DMS53 treated with DMSO at 0.1 percent for 48 hours (cell line): ENCODE data around the gene TMEM208.
A peak's percentile ranks its signal among the peaks of the same experiment; 100 is the strongest.

Source experiments
- DNase-seq: peaks from one replicate; lab custom pipeline; 2025; ENCODE audit not compliant: unreplicated experiment; lab: John Stamatoyannopoulos, UW

Gene TMEM208

GRCh38 chr16:67248401-67249177 is 21.7 kb downstream of the TMEM208 start, which contains the start of gene SLC9A5:
TSS of gene SLC9A5 (plus strand) at chr16:67248979. CDS start at chr16:67249015, 36 bp downstream.
- DNase-seq: no peak

GRCh38 chr16:67249178-67250044 is 22.5 kb downstream of the TMEM208 start:
- DNase-seq: no peak

GRCh38 chr16:67250045-67250327 is 23.1 kb downstream of the TMEM208 start:
- DNase-seq: no peak

GRCh38 chr16:67252609-67253497 is 25.9 kb downstream of the TMEM208 start:
- DNase-seq: no peak

- no peak for DNase-seq
These were observed 28.0 kb downstream of the TMEM208 start for GRCh38 chr16:67254801-67255552.

- DNase-seq: no peak
These were observed 28.8 kb downstream of the TMEM208 start for GRCh38 chr16:67255553-67256221.

GRCh38 chr16:67256701-67257230 is 29.8 kb downstream of the TMEM208 start:
- no peak for DNase-seq

- no peak for DNase-seq
These were observed 30.7 kb downstream of the TMEM208 start for GRCh38 chr16:67257486-67258160.

- no peak for DNase-seq
These were observed 31.4 kb downstream of the TMEM208 start for GRCh38 chr16:67258161-67258835.

GRCh38 chr16:67259705-67260104 is 32.8 kb downstream of the TMEM208 start:
- DNase-seq: no peak

- DNase-seq: peak; percentile 42
These were observed 33.6 kb downstream of the TMEM208 start for GRCh38 chr16:67260426-67261063.

- no peak for DNase-seq
These were observed 36.3 kb downstream of the TMEM208 start for GRCh38 chr16:67263201-67263600.

- no peak for DNase-seq
These were observed 37.3 kb downstream of the TMEM208 start for GRCh38 chr16:67264277-67264676.

GRCh38 chr16:67264866-67265265 is 37.9 kb downstream of the TMEM208 start:
- no peak for DNase-seq

- DNase-seq: no peak
These were observed 38.9 kb downstream of the TMEM208 start for GRCh38 chr16:67265834-67266233.

GRCh38 chr16:67268136-67268579 is 41.2 kb downstream of the TMEM208 start:
- peak; percentile 4 for DNase-seq

GRCh38 chr16:67269766-67270165 is 42.8 kb downstream of the TMEM208 start:
- DNase-seq: no peak

- no peak for DNase-seq
These were observed 44.0 kb downstream of the TMEM208 start for GRCh38 chr16:67270931-67271338.
